ENCODE results near the gene NAA40.
"Not testable (repeated sequence)": the region's sequence is repeated elsewhere in the genome, so short reads cannot be mapped to it uniquely, and the experiment has no call there.

NAA40 gene

GRCh38 chr11:63937713-63938478 is 906 bp upstream of the NAA40 start:
- in situ Hi-C loops (cut with MboI; ENCODE audit: low sequenced_read_pairs) = no loop called here

- in situ Hi-C loops (cut with MboI; ENCODE audit: low sequenced_read_pairs) = no loop called here
These were observed 642 bp downstream of the NAA40 start for GRCh38 chr11:63939397-63939891.

GRCh38 chr11:63940786-63941185 is 2.0 kb downstream of the NAA40 start:
- in situ Hi-C loops (cut with MboI; ENCODE audit: low sequenced_read_pairs) = no loop called here

- in situ Hi-C loops (cut with MboI; ENCODE audit: low sequenced_read_pairs) = no loop called here
These were observed 3.1 kb downstream of the NAA40 start for GRCh38 chr11:63941901-63942300.

- in situ Hi-C loops (cut with MboI; ENCODE audit: low sequenced_read_pairs) = no loop called here
These were observed 4.0 kb downstream of the NAA40 start for GRCh38 chr11:63942803-63943202.

GRCh38 chr11:63944987-63945386 is 6.2 kb downstream of the NAA40 start:
- in situ Hi-C loops (cut with MboI; ENCODE audit: low sequenced_read_pairs) = no loop called here

GRCh38 chr11:63945477-63946163 is 6.8 kb downstream of the NAA40 start:
- in situ Hi-C loops (cut with MboI; ENCODE audit: low sequenced_read_pairs) = no loop called here

GRCh38 chr11:63951779-63952536 is 13.2 kb downstream of the NAA40 start:
- in situ Hi-C loops (cut with MboI; ENCODE audit: low sequenced_read_pairs) = no loop called here

- in situ Hi-C loops (cut with MboI; ENCODE audit: low sequenced_read_pairs) = no loop called here
These were observed 13.8 kb downstream of the NAA40 start for GRCh38 chr11:63952570-63952969.

- in situ Hi-C loops (cut with MboI; ENCODE audit: low sequenced_read_pairs) = no loop called here
These were observed 19.2 kb downstream of the NAA40 start for GRCh38 chr11:63958008-63958407.

- in situ Hi-C loops (cut with MboI; ENCODE audit: low sequenced_read_pairs) = no loop called here
These were observed 23.0 kb downstream of the NAA40 start for GRCh38 chr11:63961608-63962412.

GRCh38 chr11:63963895-63964294 is 25.1 kb downstream of the NAA40 start:
- in situ Hi-C loops (cut with MboI; ENCODE audit: low sequenced_read_pairs) = not testable (repeated sequence)

- in situ Hi-C loops (cut with MboI; ENCODE audit: low sequenced_read_pairs) = no loop called here
These were observed 27.6 kb downstream of the NAA40 start for GRCh38 chr11:63966444-63966843.

- in situ Hi-C loops (cut with MboI; ENCODE audit: low sequenced_read_pairs) = no loop called here
These were observed 30.7 kb downstream of the NAA40 start for GRCh38 chr11:63969461-63969860.

- in situ Hi-C loops (cut with MboI; ENCODE audit: low sequenced_read_pairs) = no loop called here
These were observed 32.1 kb downstream of the NAA40 start for GRCh38 chr11:63970902-63971301.

- in situ Hi-C loops (cut with MboI; ENCODE audit: low sequenced_read_pairs) = not testable (repeated sequence)
These were observed 35.1 kb downstream of the NAA40 start for GRCh38 chr11:63973912-63974258.

- in situ Hi-C loops (cut with MboI; ENCODE audit: low sequenced_read_pairs) = no loop called here
These were observed 35.7 kb downstream of the NAA40 start, which contains the start of gene COX8A for GRCh38 chr11:63974259-63975143. Gene COX8A (plus strand): TSS chr11:63974620. CDS start chr11:63974681, 61 bp downstream.

- in situ Hi-C loops (cut with MboI; ENCODE audit: low sequenced_read_pairs) = no loop called here
These were observed 39.9 kb downstream of the NAA40 start for GRCh38 chr11:63978551-63979239.

- in situ Hi-C loops (cut with MboI; ENCODE audit: low sequenced_read_pairs) = no loop called here
These were observed 40.6 kb downstream of the NAA40 start for GRCh38 chr11:63979426-63979825.
